ENCODE results near the gene CPVL.

DNA sequence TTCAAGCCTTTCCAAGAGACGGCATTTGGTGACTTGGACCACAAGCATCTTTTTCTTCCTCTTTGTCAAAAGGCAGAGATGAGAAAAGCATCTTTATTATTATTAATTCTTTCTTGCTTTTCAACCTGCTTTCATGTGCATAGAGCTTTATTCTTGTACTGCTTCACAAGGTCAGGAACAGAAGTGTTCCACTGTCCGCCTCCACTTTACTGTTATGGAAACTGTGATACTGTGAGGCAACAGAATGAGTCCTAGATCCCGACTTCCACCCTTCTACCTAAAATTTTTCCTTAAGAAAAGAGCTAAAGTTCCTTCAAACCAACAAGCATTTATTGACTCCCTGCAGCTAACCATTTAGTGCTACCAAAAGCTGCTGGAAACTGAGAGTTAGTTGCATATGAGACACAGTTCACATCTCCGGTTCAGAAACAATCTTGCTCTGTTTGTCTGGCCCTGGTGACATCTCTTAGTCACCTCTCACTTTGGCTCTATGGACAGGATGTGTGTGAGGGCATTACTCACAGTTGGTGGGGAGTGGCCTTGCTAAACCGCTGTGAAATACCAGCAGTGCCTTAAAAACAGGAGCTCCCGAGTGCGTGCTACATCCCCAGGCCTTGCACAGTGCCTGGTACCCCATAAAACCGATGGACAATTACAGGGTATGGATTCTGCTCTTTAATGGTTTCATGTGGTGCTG lies 111.1 kb downstream of the CPVL start:
- TF ChIP-seq CTCF (IDR thresholded peaks at IDR 0.05) (no peak), POLR2A (IDR thresholded peaks at IDR 0.05) (no peak)

All from body of pancreas (tissue), 4 donors.